ENCODE data around the gene SH3RF3.

The SH3RF3 gene

GRCh38 chr2:109459485-109459884, 330.5 kb downstream of the SH3RF3 start:
- DNase-seq, result no peak

GRCh38 chr2:109460553-109461324, 331.7 kb downstream of the SH3RF3 start:
- no peak for DNase-seq

GRCh38 chr2:109463236-109463635, 334.2 kb downstream of the SH3RF3 start:
- no peak for DNase-seq

GRCh38 chr2:109463891-109464290, 334.9 kb downstream of the SH3RF3 start:
- no peak for DNase-seq

GRCh38 chr2:109466674-109467575, 337.9 kb downstream of the SH3RF3 start:
- no peak for DNase-seq

- DNase-seq, result no peak
Measured at GRCh38 chr2:109467701-109468100, 338.7 kb downstream of the SH3RF3 start.

GRCh38 chr2:109468893-109469292, 339.9 kb downstream of the SH3RF3 start:
- DNase-seq, result no peak

- DNase-seq, result no peak
Measured at GRCh38 chr2:109471658-109472057, 342.7 kb downstream of the SH3RF3 start.

- DNase-seq, result no peak
Measured at GRCh38 chr2:109472331-109472959, 343.4 kb downstream of the SH3RF3 start.

- DNase-seq, result no peak
Measured at GRCh38 chr2:109472974-109473373, 344.0 kb downstream of the SH3RF3 start.

GRCh38 chr2:109473616-109474318, 344.8 kb downstream of the SH3RF3 start:
- DNase-seq, result no peak

GRCh38 chr2:109474319-109474825, 345.4 kb downstream of the SH3RF3 start:
- no peak for DNase-seq

- peak; percentile 63 for DNase-seq
Measured at GRCh38 chr2:109475531-109476210, 346.7 kb downstream of the SH3RF3 start.

- no peak for DNase-seq
Measured at GRCh38 chr2:109476641-109477441, 347.8 kb downstream of the SH3RF3 start.

- DNase-seq, result no peak
Measured at GRCh38 chr2:109478906-109479493, 350.0 kb downstream of the SH3RF3 start.

GRCh38 chr2:109479804-109480203, 350.8 kb downstream of the SH3RF3 start:
- no peak for DNase-seq

GRCh38 chr2:109480486-109481195, 351.6 kb downstream of the SH3RF3 start:
- no peak for DNase-seq

GRCh38 chr2:109481196-109481555, 352.2 kb downstream of the SH3RF3 start:
- DNase-seq, result no peak

- no peak for DNase-seq
Measured at GRCh38 chr2:109481599-109481998, 352.6 kb downstream of the SH3RF3 start.

GRCh38 chr2:109482361-109482861, 353.4 kb downstream of the SH3RF3 start:
- DNase-seq, result no peak

Measured in activated CD4-positive, alpha-beta T cell treated with anti-CD3 and anti-CD28 coated beads, Interleukin-10, Interleukin-2, amounts not matched to agents 100 ng/mL and 50 ng/mL, durations not matched to agents 16 hours and 8 hours (primary cell).